ENCODE data around the gene SRRM2. TPM values are rescaled to one million over a fixed set of nuclear protein-coding genes. Genes with fewer than 3 reads are reported as not detected.

The SRRM2 gene
- total RNA-seq, 1 donor from 2014 or later, result 963 TPM

- H3K9me3 Mint-ChIP-seq, result no peaks in the 10 kb centered on the region
- peaks cover 19% of the 10 kb centered on the region for H3K4me1 Mint-ChIP-seq
- TF ChIP-seq, protein P1, sequence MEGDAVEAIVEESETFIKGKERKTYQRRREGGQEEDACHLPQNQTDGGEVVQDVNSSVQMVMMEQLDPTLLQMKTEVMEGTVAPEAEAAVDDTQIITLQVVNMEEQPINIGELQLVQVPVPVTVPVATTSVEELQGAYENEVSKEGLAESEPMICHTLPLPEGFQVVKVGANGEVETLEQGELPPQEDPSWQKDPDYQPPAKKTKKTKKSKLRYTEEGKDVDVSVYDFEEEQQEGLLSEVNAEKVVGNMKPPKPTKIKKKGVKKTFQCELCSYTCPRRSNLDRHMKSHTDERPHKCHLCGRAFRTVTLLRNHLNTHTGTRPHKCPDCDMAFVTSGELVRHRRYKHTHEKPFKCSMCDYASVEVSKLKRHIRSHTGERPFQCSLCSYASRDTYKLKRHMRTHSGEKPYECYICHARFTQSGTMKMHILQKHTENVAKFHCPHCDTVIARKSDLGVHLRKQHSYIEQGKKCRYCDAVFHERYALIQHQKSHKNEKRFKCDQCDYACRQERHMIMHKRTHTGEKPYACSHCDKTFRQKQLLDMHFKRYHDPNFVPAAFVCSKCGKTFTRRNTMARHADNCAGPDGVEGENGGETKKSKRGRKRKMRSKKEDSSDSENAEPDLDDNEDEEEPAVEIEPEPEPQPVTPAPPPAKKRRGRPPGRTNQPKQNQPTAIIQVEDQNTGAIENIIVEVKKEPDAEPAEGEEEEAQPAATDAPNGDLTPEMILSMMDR (IDR thresholded peaks at IDR 0.05), result no peak
- peaks cover 11% of the 10 kb centered on the region for H3K27me3 Mint-ChIP-seq
- DNase-seq (no peak), ATAC-seq (ENCODE audit: low read depth) (no peak)
- intact Hi-C loops (cut with micrococcal nuclease), result no loop called here
- POLR2A ChIA-PET, result no interaction called here
- no peak overlapping the region for H3K4me3 Mint-ChIP-seq
- CTCF ChIA-PET, result no interaction called here
- H3K27ac Mint-ChIP-seq, result no peak overlapping the region
- peaks cover 6% of the 10 kb centered on the region for H3K36me3 Mint-ChIP-seq (ENCODE audit: low read depth)
Observed at GRCh38 chr16:2782583-2783351, 30.3 kb downstream of the SRRM2 start.

GRCh38 chr16:2783581-2784357, 31.3 kb downstream of the SRRM2 start:
- no peak for DNase-seq
- intact Hi-C loops (cut with micrococcal nuclease), result no loop called here
- no peak overlapping the region for H3K27ac Mint-ChIP-seq

GRCh38 chr16:2784358-2785100, 32.1 kb downstream of the SRRM2 start:
- no peaks in the 10 kb centered on the region for H3K36me3 Mint-ChIP-seq (ENCODE audit: low read depth)
- no peaks in the 10 kb centered on the region for H3K9me3 Mint-ChIP-seq
- intact Hi-C loops (cut with micrococcal nuclease), result no loop called here
- TF ChIP-seq, protein P1 (IDR thresholded peaks at IDR 0.05), result no peak
- H3K27me3 Mint-ChIP-seq, result peaks cover 19% of the 10 kb centered on the region
- peaks cover 7% of the 10 kb centered on the region for H3K4me1 Mint-ChIP-seq
- ChIA-PET CTCF (no interaction called here), POLR2A (interaction anchor here (0.9 kb wide), 1 partner anchor 32 kb away, joined by 5 read pairs; the partner anchor contains the start of gene SRRM2)
- ATAC-seq (ENCODE audit: low read depth), result no peak
- DNase-seq, result no peak
- peak overlapping the region; percentile 79 for H3K4me3 Mint-ChIP-seq
- H3K27ac Mint-ChIP-seq, result no peak overlapping the region

More at GRCh38 chr16:2783581-2784357, 31.3 kb downstream of the SRRM2 start:
- H3K4me1 Mint-ChIP-seq, result peaks cover 9% of the 10 kb centered on the region
- TF ChIP-seq, protein P1 (IDR thresholded peaks at IDR 0.05), result no peak
- ChIA-PET POLR2A (interaction anchor here (0.7 to 0.9 kb wide), 2 partner anchors 31 to 84 kb away, joined by 3 to 5 read pairs; partner anchors contain the start of gene SRRM2), CTCF (no interaction called here)
- H3K4me3 Mint-ChIP-seq, result peak overlapping the region; percentile 47
- H3K36me3 Mint-ChIP-seq (ENCODE audit: low read depth), result no peaks in the 10 kb centered on the region
- no peak for ATAC-seq (ENCODE audit: low read depth)
- H3K9me3 Mint-ChIP-seq, result no peaks in the 10 kb centered on the region
- peaks cover 16% of the 10 kb centered on the region for H3K27me3 Mint-ChIP-seq

DNA sequence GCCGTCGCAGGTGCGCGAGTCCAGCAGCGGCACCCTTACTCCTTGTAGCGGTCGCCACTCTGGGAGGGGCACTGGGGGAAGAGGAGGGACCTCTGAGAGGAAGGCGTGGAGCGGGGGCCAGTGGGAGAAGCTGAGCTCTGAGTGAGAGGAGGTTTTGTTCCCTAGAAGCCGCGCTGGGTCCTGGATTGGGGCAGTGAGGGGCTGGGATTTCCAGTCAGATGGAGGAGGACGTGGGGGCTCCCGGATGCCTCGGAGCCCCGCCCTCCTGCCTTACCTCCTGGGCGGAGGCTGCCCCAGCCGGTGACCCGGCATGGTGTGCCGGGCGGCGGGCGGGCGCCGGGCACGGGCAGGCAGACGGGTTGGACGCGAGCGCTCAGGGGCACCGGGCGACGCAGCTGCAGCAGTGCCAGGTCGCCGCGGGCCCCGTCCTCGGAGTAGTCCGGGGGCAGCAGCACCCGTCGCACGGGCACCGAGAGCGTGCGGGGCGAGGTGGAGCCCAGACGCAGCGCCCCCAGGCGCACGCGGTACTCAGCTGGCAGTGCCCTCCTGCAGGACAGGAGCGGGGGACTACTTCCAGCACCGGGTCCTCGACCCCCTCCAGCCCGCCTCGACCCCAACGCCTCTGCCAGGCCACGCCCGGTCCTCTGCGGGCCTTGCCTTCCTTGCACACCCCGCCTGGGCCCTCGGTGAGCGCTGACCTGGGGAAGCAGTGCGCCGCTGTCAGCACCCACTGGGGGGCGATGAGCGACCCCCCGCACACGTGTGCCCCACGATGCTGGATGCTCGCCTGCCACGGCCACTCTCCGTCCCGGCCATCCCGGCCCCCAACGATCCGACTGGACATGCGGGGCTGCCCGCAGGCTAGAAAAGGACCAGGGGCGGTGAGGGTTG, 32.9 kb downstream of the SRRM2 start:
- no peaks in the 10 kb centered on the region for H3K36me3 Mint-ChIP-seq (ENCODE audit: low read depth)
- intact Hi-C loops (cut with micrococcal nuclease), result no loop called here
- ChIA-PET POLR2A (interaction anchor here (1.5 kb wide), 1 partner anchor 8 kb away, joined by 4 read pairs; the partner anchor contains the start of gene ELOB), CTCF (no interaction called here)
- H3K4me3 Mint-ChIP-seq, result peak overlapping the region; percentile 79
- peak; percentile 42 for DNase-seq
- peak; percentile 66 for ATAC-seq (ENCODE audit: low read depth)
- H3K9me3 Mint-ChIP-seq, result no peaks in the 10 kb centered on the region
- peaks cover 7% of the 10 kb centered on the region for H3K4me1 Mint-ChIP-seq
- peaks cover 25% of the 10 kb centered on the region for H3K27me3 Mint-ChIP-seq
- TF ChIP-seq, protein P1 (IDR thresholded peaks at IDR 0.05), result no peak
- no peak overlapping the region for H3K27ac Mint-ChIP-seq
